Measurements from ENCODE around the gene GJB6. TPM values are rescaled to one million over a fixed set of nuclear protein-coding genes. Genes with fewer than 3 reads are reported as not detected.

Gene GJB6
- total and polyA plus RNA-seq, 2 of the 4 experiments (the other 2 are of a cell fraction), result not detected

DNA sequence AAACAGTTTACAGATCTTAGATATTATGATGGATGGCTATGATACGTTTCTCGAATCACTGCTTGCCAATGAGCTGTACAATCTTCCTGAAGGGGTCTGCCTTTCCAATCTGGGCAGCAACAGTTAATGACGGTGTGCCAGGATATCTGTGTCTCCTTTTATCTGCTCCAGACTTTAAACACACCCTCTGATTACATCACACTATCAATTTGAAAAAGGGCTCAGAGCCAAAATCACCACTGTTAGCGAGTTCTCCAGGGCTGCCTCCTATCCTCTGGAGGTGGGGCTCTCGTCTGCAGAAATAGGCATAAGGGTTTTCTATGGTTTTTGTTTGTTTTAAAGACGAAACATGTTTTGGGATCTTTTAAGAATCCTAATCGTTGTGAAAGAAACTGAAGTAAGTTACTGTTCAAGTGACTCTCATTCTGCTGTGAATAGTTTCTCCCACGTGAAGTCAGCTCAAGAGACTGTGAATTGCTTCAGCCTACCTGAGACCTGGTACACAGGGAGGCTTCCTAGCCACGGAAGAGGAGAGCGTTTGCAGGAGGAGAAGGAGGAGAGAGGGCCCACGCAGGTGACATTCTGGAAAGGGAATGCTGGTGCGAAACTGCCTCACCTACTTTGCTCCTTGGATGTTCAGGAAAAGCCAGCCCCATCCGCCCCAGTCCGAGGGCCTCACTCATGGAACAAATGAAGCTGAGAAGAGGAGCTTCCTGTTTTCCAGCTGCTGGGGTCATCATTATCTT is 56.0 kb downstream of the GJB6 start:
- WGBS, 2 experiments (ENCODE audit: extremely low coverage in 2 of 2, insufficient read length in 1 of 2), result 100% methylated on average over 4 of the region's 14 CpGs; no CpG with 5 or more reads in 1 of the 2 experiments
- ChIA-PET POLR2A (ENCODE audit: unreplicated experiment) (no interaction called here), CTCF (interaction anchor here (0.6 kb wide), 1 partner anchor 314 kb away, joined by 4 read pairs; no protein-coding TSS in a partner anchor)
- Histone ChIP-seq H4K20me1 (ENCODE audit: insufficient read depth, low read length) (no peaks in the 10 kb centered on the region), H3K9me1 (ENCODE audit: insufficient read depth, low read length) (peaks cover 8% of the 10 kb centered on the region), H2BK120ac (ENCODE audit: low read depth, low read length) (peak overlapping the region; percentile 78), H3K4me3 (ENCODE audit: insufficient read depth, low read depth, low read length) (no peak overlapping the region), H3K27ac (ENCODE audit: insufficient read depth, low read length) (peak overlapping the region; percentile 83; the same call in 1 of the 2 replicates), H3K9me3 (ENCODE audit: control insufficient read depth, insufficient read depth, low read length) (no peaks in the 10 kb centered on the region), H3K27me3 (ENCODE audit: control insufficient read depth, insufficient read depth, low read length) (peaks cover 6% of the 10 kb centered on the region), H4K8ac (ENCODE audit: low read depth in 2 of 2, low read length in 2 of 2) (peak overlapping the region; percentile 2 to 50; a peak in 1 of 4 replicates), H4K91ac (ENCODE audit: insufficient read depth, low read depth, low read length) (peak overlapping the region; percentile 8), H3K14ac (replicated peaks; ENCODE audit: low read depth, low read length) (0 out of 2 replicates have a peak overlapping the region, but pooled peaks have one; percentile 27), H2BK20ac (ENCODE audit: low read depth, low read length) (peak overlapping the region; percentile 79; the same call in 1 of the 2 replicates), H3K23ac (ENCODE audit: low read depth, low read length) (no peak overlapping the region), H3K56ac (ENCODE audit: extremely low read depth, insufficient read depth, low read length) (no peak overlapping the region; the same call in 1 of the 2 replicates), H3K9ac (ENCODE audit: low read depth, low read length) (no peak overlapping the region), H3K79me1 (ENCODE audit: low read depth in 1 of 2, low read length in 2 of 2) (no peaks in the 10 kb centered on the region), H3K4me2 (ENCODE audit: low read depth, low read length) (no peak overlapping the region), H2AK9ac (replicated peaks; ENCODE audit: low read depth, low read length, poor library complexity) (peak overlapping the region; percentile 48), H3K4me1 (ENCODE audit: control insufficient read depth, insufficient read depth, low read length) (peaks cover 14% of the 10 kb centered on the region; the same call in 1 of the 2 replicates), H3K18ac (ENCODE audit: low read depth, low read length) (no peak overlapping the region; the same call in 1 of the 2 replicates), H2BK15ac (ENCODE audit: low read depth, low read length) (peak overlapping the region; percentile 83; the same call in 2 of the 3 replicates), H4K5ac (ENCODE audit: low read depth, low read length) (no peak overlapping the region; the same call in 1 of the 2 replicates), H2AK5ac (ENCODE audit: low read depth, low read length) (peak overlapping the region; percentile 71), H2BK5ac (ENCODE audit: low read depth, low read length, poor library complexity, severe bottlenecking) (no peak overlapping the region), H3K4ac (ENCODE audit: low read depth, low read length) (peak overlapping the region; percentile 54), H3K36me3 (ENCODE audit: control insufficient read depth, insufficient read depth, low read length) (no peaks in the 10 kb centered on the region), H2AFZ (replicated peaks; ENCODE audit: low read length, poor library complexity) (peak overlapping the region; percentile 37)
- intact Hi-C loops (cut with micrococcal nuclease), result no loop called here
- TF ChIP-seq MAFK (IDR thresholded peaks at IDR 0.05; ENCODE audit: low read depth, low read length) (0 out of 2 replicates have a peak, but pooled peaks have one; percentile 7), FOS (IDR thresholded peaks at IDR 0.05; ENCODE audit: low read depth, low read length) (no peak), RAD21 (IDR thresholded peaks at IDR 0.05; ENCODE audit: low read length) (no peak), RCOR1 (IDR thresholded peaks at IDR 0.05; ENCODE audit: insufficient replicate concordance, low read length) (no peak), MXI1 (IDR thresholded peaks at IDR 0.05; ENCODE audit: borderline replicate concordance, low read depth, low read length) (no peak), CHD1 (IDR thresholded peaks at IDR 0.05; ENCODE audit: low read depth, low read length) (no peak)
- TF ChIP-seq, protein P1, sequence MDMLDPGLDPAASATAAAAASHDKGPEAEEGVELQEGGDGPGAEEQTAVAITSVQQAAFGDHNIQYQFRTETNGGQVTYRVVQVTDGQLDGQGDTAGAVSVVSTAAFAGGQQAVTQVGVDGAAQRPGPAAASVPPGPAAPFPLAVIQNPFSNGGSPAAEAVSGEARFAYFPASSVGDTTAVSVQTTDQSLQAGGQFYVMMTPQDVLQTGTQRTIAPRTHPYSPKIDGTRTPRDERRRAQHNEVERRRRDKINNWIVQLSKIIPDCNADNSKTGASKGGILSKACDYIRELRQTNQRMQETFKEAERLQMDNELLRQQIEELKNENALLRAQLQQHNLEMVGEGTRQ (IDR thresholded peaks at IDR 0.05; ENCODE audit: low read depth, low read length), result no peak
- dilution Hi-C loops (cut with HindIII; ENCODE audit: low sequenced_read_pairs, unreplicated experiment), result loop anchor here (25.0 kb wide), 1 partner anchor 311 kb away; no protein-coding TSS in a partner anchor
- no peak for ATAC-seq (ENCODE audit: low read depth)
- DNase-seq, result no peak
- BruUV-seq (replicated peaks), result no TSS peak
- in situ Hi-C loops (cut with MboI; ENCODE audit: low sequenced_read_pairs), result loop anchor here (25.0 kb wide), 3 partner anchors 536 to 1311 kb away; partner anchors contain the start of gene IL17D

Data from IMR-90 (cell line).